Measurements from ENCODE around the gene MAMLD1.

GRCh38 chrX:150365051-150365989 lies 2.2 kb downstream of the MAMLD1 start:
- TF ChIP-seq CTCF (IDR thresholded peaks at IDR 0.05): peak; percentile 20 to 80 (median 59)
- TF ChIP-seq POLR2A (IDR thresholded peaks at IDR 0.05): peak; percentile 32 to 68
